Immature natural killer cell (primary cell): Measurements from ENCODE around the gene TNRC6A. TPM values are rescaled to one million over a fixed set of nuclear protein-coding genes. Genes with fewer than 3 reads are reported as not detected.

Source experiments
- polyA plus RNA-seq, 3 donors: library from polyadenylated mRNA; unstranded; fragments of 300-500 nt; fragmentation: Illumina TruSeq; gene quantifications; one replicate each; pipeline ENCODE4 v1.2.3, GENCODE V29; 2021

The TNRC6A gene
- polyA plus RNA-seq, 3 donors from 2014 or later, result 3.6 to 10.1 (median 3.9) TPM

Other genes starting within 250 kb of the TNRC6A start
- 10 to 100 TPM; 16.2 to 31.7 (median 27.6) TPM for gene RBBP6, start 190.1 kb upstream of the TNRC6A start, polyA plus RNA-seq
- gene SLC5A11, start 116.3 kb downstream of the TNRC6A start, polyA plus RNA-seq, result not detected